ENCODE results near the gene AGGF1.

The AGGF1 gene

DNA sequence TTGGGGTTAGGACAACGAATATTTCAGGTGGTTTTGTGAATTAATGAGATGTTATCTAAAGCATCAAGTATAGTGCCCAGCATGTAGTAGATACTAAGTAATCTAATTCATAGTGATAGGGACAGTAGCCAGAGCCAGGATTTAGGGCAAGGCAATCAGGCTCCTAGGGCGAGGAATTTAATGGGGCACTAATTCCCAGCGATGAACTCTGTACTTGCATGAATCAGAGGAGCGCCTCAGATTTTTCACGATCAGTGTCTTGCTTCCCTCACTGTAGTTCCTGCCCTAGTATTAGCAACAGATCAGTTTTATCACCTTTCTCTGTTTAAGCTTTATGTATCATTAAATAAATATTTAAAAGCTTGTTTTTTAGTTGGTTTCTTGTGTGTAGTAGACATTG, 3.1 kb downstream of the AGGF1 start:
- TF ChIP-seq, protein P1, sequence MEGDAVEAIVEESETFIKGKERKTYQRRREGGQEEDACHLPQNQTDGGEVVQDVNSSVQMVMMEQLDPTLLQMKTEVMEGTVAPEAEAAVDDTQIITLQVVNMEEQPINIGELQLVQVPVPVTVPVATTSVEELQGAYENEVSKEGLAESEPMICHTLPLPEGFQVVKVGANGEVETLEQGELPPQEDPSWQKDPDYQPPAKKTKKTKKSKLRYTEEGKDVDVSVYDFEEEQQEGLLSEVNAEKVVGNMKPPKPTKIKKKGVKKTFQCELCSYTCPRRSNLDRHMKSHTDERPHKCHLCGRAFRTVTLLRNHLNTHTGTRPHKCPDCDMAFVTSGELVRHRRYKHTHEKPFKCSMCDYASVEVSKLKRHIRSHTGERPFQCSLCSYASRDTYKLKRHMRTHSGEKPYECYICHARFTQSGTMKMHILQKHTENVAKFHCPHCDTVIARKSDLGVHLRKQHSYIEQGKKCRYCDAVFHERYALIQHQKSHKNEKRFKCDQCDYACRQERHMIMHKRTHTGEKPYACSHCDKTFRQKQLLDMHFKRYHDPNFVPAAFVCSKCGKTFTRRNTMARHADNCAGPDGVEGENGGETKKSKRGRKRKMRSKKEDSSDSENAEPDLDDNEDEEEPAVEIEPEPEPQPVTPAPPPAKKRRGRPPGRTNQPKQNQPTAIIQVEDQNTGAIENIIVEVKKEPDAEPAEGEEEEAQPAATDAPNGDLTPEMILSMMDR (conservative IDR thresholded peaks at IDR 0.05; ENCODE audit: control insufficient read depth, insufficient read depth, low read depth, low read length), result no peak
- no peak for DNase-seq (ENCODE audit: low read depth)
- no peak overlapping the region for H3K4me3 ChIP-seq (ENCODE audit: control insufficient read depth, low read depth, low read length)

DNA sequence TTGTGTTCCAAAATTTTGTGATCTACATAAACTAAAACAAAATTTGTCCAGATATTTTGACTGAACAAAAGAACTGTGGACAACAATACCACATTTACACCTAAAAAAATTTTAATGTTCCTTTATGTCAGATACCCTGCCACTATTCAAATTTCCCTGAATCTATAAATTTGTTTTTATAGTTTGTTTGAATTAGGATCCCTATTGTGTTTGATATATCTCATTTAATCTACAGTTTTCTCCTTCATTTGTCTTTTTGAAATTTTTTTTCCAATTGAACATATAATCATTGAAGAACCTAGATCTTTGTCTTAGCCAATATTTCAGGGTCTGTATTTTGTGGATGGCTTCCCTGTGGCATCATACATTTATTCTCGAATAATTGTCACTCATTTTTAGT, 5.7 kb downstream of the AGGF1 start:
- DNase-seq (ENCODE audit: low read depth), result no peak
- TF ChIP-seq, protein P1 (conservative IDR thresholded peaks at IDR 0.05; ENCODE audit: control insufficient read depth, insufficient read depth, low read depth, low read length), result no peak
- no peak overlapping the region for H3K4me3 ChIP-seq (ENCODE audit: control insufficient read depth, low read depth, low read length)

DNA sequence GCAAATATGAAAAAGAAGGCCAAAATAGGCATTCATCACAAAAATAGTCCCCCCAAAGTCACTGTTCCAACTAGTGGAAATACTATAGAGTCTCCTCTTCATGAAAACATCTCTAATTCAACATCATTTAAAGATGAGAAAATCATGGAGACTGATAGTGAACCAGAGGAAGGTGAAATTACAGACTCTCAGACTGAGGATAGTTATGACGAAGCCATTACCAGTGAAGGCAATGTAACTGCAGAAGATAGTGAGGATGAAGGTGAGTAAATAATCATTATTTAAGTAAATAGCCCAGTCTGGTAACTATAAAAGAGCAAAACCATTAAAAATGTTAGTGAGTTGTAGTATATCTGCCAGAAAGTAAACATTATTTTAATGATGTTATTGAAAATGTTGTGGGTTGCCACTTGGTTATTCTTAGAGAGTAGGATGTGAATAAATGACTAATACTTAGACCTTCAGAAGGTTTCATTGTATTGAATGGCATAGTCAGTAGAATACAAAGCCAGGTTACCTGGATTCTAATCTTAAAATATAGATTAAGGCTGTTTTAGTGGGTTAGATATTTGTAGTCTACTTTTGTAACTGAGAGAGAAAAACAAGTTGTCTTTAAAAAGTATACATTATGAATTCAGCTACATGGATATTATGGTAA, 16.3 kb downstream of the AGGF1 start:
- TF ChIP-seq, protein P1 (conservative IDR thresholded peaks at IDR 0.05; ENCODE audit: control insufficient read depth, insufficient read depth, low read depth, low read length), result no peak
- H3K4me3 ChIP-seq (ENCODE audit: control insufficient read depth, low read depth, low read length), result no peak overlapping the region
- no peak for DNase-seq (ENCODE audit: low read depth)

DNA sequence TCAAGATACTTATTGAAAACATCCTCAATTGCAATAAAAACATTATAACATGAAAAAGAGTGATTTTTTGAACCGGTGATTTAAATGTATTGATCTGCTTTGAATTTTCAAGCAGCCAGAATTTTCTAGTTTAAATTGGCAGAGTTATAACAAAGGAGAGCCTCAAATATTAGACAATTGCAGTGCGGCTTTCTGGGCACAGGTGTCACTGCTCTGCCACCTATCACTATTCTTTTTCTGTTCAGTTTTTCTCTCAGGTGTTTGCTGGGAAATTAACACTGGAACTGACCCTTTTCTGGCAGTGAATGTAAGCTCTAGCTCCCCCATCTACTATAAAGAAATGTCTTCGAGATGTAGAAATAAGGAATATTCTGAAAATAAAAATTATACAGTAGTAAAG, 33.8 kb downstream of the AGGF1 start:
- TF ChIP-seq, protein P1 (conservative IDR thresholded peaks at IDR 0.05; ENCODE audit: control insufficient read depth, insufficient read depth, low read depth, low read length), result no peak
- no peak for DNase-seq (ENCODE audit: low read depth)

DNA sequence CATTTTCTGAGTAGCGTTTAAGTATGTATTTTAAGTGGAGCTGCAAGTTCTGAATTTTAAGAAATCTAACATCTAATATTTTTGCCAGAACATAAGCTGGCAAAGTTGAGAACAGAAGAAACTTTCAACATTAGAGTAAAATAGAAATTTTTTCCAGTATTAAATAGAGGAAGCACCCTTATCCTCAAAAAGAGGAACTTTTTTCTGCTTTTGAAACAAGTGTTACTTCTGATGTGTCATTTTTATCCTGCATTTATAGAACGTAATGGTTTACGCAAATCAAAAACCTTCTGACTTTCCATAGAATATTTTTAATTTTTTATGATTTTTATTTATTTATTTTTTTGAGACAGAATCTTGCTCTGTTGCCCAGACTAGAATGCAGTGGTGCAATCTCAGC, 35.1 kb downstream of the AGGF1 start:
- TF ChIP-seq, protein P1 (conservative IDR thresholded peaks at IDR 0.05; ENCODE audit: control insufficient read depth, insufficient read depth, low read depth, low read length), result no peak
- no peak overlapping the region for H3K4me3 ChIP-seq (ENCODE audit: control insufficient read depth, low read depth, low read length)
- DNase-seq (ENCODE audit: low read depth), result no peak

More for the DNA sequence above, 33.8 kb downstream of the AGGF1 start:
- no peak overlapping the region for H3K4me3 ChIP-seq (ENCODE audit: control insufficient read depth, low read depth, low read length)

DNA sequence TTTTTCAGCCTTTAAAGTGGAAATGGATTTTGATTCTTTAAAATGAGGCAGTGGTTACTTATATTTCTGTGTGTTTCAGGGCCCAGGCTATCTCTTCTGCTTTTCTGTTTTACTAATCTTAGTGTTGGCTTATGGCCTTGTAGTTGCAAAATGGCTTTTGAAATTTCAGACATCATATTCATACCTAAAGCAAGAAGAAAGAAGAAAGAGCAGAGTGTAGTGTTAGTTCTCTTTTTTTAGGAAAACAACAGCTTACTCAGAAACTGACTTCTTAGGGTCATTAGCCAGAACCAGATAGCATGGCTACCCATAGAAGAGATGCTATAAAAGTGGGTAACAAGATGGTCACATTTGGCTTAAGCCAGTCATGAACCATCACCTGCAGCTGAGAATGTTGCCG, 36.0 kb downstream of the AGGF1 start:
- TF ChIP-seq, protein P1 (conservative IDR thresholded peaks at IDR 0.05; ENCODE audit: control insufficient read depth, insufficient read depth, low read depth, low read length), result no peak
- H3K4me3 ChIP-seq (ENCODE audit: control insufficient read depth, low read depth, low read length), result no peak overlapping the region
- no peak for DNase-seq (ENCODE audit: low read depth)
